Loucy (cell line): ENCODE data around the gene MSANTD2.

Source experiments
- H2AFZ ChIP-seq: fragments of 200-600 bp; sonication (generic); 2 replicates; pipeline ENCODE4 v1.6.0; 2016; ENCODE audit warnings: antibody characterized with exemption, mild to moderate bottlenecking, low read length, moderate library complexity
- H3F3A ChIP-seq: fragments of 200-600 bp; 2 replicates; pipeline ENCODE4 v1.6.0; 2016; ENCODE audit warnings: antibody characterized with exemption, low read depth, mild to moderate bottlenecking
- H3K27me3 ChIP-seq: fragments of 200-600 bp; sonication (generic); 2 replicates; pipeline ENCODE4 v1.6.1; 2014; ENCODE audit warnings: low read length, mild to moderate bottlenecking; ENCODE audit not compliant: insufficient read depth, poor library complexity, severe bottlenecking
- H3K36me3 ChIP-seq: fragments of 200-600 bp; sonication (generic); 2 replicates; pipeline ENCODE4 v1.6.1; 2016; ENCODE audit warnings: low read length; ENCODE audit not compliant: insufficient read depth
- H3K4me1 ChIP-seq: fragments of 200-600 bp; sonication (generic); 2 replicates; pipeline ENCODE4 v1.5.1; 2014; ENCODE audit warnings: low read length, mild to moderate bottlenecking; ENCODE audit not compliant: insufficient read depth, poor library complexity, severe bottlenecking
- H3K4me2 ChIP-seq: fragments of 200-600 bp; sonication (generic); 2 replicates; pipeline ENCODE4 v1.6.0; 2014; ENCODE audit warnings: antibody characterized with exemption, low read length, low read depth, mild to moderate bottlenecking; ENCODE audit not compliant: poor library complexity, severe bottlenecking
- H3K4me3 ChIP-seq: fragments of 200-600 bp; sonication (generic); 2 replicates; pipeline ENCODE4 v1.5.1; 2014; ENCODE audit warnings: low read length, mild to moderate bottlenecking, mixed read lengths; ENCODE audit not compliant: poor library complexity, severe bottlenecking
- H3K79me2 ChIP-seq: fragments of 200-600 bp; sonication (generic); 2 replicates; pipeline ENCODE4 v1.6.1; 2014; ENCODE audit warnings: low read length; ENCODE audit not compliant: insufficient read depth
- H3K9ac ChIP-seq: fragments of 200-600 bp; sonication (generic); 2 replicates; pipeline ENCODE4 v1.6.0; 2014; ENCODE audit warnings: mild to moderate bottlenecking, low read depth, low read length, moderate library complexity; ENCODE audit not compliant: poor library complexity, severe bottlenecking
- H3K9me2 ChIP-seq: fragments of 200-600 bp; sonication (generic); replicated peaks from 2 replicates; pipeline ENCODE4 v1.6.1; 2016; ENCODE audit warnings: low read depth, low read length, mixed read lengths
- H3K9me3 ChIP-seq: fragments of 200-600 bp; sonication (generic); 2 replicates; pipeline ENCODE4 v1.6.1; 2014; ENCODE audit warnings: mild to moderate bottlenecking, antibody characterized with exemption, low read length, low read depth; ENCODE audit not compliant: insufficient read depth
- H4K20me1 ChIP-seq: fragments of 200-600 bp; sonication (generic); 2 replicates; pipeline ENCODE4 v1.6.0; 2014; ENCODE audit warnings: antibody characterized with exemption, low read length, mild to moderate bottlenecking; ENCODE audit not compliant: insufficient read depth, poor library complexity, severe bottlenecking
- EZH2phosphoT487 ChIP-seq: fragments of 200-600 bp; IDR thresholded peaks from 2 replicates; pipeline ENCODE4 v1.6.1; 2018; ENCODE audit warnings: antibody characterized with exemption, mild to moderate bottlenecking, moderate library complexity, borderline replicate concordance
- TF ChIP-seq, protein P1 (sequence below): fragments of 200-600 bp; sonication (generic); conservative IDR thresholded peaks from 2 replicates; pipeline ENCODE4 v1.5.1; 2014; ENCODE audit warnings: mild to moderate bottlenecking, antibody characterized with exemption, low read length

MSANTD2 gene

DNA sequence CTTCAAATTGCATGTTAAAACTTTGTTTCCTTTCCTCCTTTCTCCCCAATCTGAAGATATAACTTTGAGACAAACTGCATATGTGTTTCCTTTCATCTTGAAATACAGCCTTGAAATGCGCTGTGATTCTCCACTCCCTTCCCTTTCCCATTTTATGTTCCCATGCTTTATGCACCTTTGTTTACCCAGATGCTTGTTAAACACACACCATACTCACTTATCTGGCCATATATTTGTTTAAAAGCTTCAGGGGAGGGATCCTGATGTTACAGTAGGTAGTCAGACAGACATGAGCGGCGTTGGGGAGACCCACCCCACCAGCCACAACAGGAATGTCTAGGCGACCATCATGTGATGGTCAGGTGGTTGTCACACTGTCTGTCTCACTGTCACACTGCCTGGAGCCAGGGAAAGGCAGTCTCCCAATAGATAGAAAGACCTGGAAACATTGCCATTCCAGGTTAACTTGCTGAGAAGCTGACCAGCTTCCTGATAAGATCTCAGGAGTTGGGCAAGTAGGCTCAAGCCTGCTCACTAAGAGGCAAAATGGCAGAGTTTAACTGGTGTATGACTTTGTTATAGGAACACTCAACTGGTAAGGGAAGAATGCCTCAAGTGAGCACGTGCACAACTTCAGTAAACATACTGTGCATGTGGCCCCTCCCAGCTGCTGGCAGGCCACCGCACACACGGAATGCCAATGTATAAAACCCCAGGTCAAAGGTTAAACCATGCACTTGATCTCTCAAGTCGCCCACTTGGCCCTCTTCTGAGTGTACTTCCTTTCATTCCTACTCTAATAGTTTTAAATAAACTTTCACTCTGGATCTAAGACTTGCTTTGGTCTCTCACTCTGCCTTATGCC lies 23.5 kb upstream of the MSANTD2 start:
- TF ChIP-seq, protein P1, sequence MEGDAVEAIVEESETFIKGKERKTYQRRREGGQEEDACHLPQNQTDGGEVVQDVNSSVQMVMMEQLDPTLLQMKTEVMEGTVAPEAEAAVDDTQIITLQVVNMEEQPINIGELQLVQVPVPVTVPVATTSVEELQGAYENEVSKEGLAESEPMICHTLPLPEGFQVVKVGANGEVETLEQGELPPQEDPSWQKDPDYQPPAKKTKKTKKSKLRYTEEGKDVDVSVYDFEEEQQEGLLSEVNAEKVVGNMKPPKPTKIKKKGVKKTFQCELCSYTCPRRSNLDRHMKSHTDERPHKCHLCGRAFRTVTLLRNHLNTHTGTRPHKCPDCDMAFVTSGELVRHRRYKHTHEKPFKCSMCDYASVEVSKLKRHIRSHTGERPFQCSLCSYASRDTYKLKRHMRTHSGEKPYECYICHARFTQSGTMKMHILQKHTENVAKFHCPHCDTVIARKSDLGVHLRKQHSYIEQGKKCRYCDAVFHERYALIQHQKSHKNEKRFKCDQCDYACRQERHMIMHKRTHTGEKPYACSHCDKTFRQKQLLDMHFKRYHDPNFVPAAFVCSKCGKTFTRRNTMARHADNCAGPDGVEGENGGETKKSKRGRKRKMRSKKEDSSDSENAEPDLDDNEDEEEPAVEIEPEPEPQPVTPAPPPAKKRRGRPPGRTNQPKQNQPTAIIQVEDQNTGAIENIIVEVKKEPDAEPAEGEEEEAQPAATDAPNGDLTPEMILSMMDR, result no peak
- TF ChIP-seq EZH2phosphoT487, result no peak

DNA sequence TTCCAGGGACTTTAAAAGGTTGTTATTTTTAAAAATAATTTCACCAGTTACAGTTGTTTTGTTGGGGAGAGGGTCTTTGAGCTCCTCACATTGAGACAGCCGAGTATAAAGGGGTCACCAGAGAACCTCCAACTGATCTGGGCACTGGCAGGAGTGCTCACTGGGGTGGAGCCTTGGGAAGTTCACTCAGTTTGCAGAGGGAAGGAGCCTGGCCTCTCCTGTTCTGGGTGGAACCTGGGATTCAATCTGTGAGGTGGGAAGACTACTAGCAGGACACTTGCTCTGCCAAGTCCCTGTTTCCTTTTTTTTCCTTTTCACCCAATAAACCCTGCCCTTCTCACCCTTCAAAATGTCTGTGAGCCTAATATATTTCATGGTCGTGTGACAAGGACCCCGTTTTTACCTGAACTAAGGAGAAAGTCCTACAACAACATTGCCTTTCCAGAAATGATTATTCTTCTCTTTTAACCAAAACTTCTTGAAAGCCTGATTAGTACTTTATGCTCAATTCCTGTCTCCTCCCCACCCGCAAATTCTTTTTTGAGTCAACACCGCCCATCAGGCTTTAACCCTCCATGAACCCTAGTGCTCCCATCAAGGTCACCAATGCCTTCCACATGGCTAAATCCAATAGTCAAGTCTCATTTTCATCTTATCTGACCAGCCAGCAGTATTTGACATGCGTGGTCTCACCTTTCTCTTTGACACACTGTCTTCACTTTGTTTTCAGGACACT lies 22.0 kb upstream of the MSANTD2 start:
- H3K79me2 ChIP-seq, result no peaks in the 10 kb centered on the region
- no peaks in the 10 kb centered on the region for H3F3A ChIP-seq
- TF ChIP-seq, protein P1, result no peak
- TF ChIP-seq EZH2phosphoT487, result no peak
- no peaks in the 10 kb centered on the region for H4K20me1 ChIP-seq
- H3K27me3 ChIP-seq, result peaks cover 14% of the 10 kb centered on the region
- H3K9me3 ChIP-seq, result no peaks in the 10 kb centered on the region
- no peaks in the 10 kb centered on the region for H3K9me2 ChIP-seq
- no peaks in the 10 kb centered on the region for H3K4me1 ChIP-seq
- H3K9ac ChIP-seq, result no peak overlapping the region
- no peak overlapping the region for H3K4me2 ChIP-seq
- no peak overlapping the region for H3K4me3 ChIP-seq
- H2AFZ ChIP-seq, result no peak overlapping the region
- H3K36me3 ChIP-seq, result no peaks in the 10 kb centered on the region

More for the DNA sequence above, 23.5 kb upstream of the MSANTD2 start:
- H3K4me1 ChIP-seq, result no peaks in the 10 kb centered on the region
- no peak overlapping the region for H3K4me3 ChIP-seq
- H3K36me3 ChIP-seq, result no peaks in the 10 kb centered on the region
- H4K20me1 ChIP-seq, result no peaks in the 10 kb centered on the region
- H3K9me2 ChIP-seq, result no peaks in the 10 kb centered on the region
- H3K27me3 ChIP-seq, result peaks cover 14% of the 10 kb centered on the region
- H3K9me3 ChIP-seq, result no peaks in the 10 kb centered on the region
- no peak overlapping the region for H3K9ac ChIP-seq
- no peaks in the 10 kb centered on the region for H3F3A ChIP-seq
- H2AFZ ChIP-seq, result no peak overlapping the region
- no peaks in the 10 kb centered on the region for H3K79me2 ChIP-seq
- H3K4me2 ChIP-seq, result no peak overlapping the region

DNA sequence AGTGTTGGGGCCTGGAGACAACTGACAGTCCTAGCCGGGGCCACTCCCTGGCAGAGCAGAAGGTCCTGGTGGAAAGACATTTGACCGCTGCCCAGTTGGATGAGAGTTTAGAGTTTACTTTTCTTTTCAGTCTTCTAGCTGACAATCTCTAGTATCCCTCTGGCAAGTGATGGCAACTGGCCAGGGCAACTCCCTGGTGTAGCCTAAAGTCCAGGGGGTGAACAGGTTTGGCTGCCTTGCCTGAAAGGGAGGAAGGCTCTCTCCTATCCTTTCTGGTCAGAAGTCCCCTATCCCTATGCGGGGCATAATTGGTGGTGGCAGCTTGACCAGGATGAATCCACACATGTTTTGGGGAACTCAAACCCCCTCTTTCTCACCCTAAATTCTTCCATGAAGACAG lies 16.8 kb upstream of the MSANTD2 start:
- no peaks in the 10 kb centered on the region for H4K20me1 ChIP-seq
- peaks cover 13% of the 10 kb centered on the region for H3K27me3 ChIP-seq
- H2AFZ ChIP-seq, result no peak overlapping the region
- H3K4me1 ChIP-seq, result no peaks in the 10 kb centered on the region
- no peaks in the 10 kb centered on the region for H3K79me2 ChIP-seq
- no peaks in the 10 kb centered on the region for H3K9me3 ChIP-seq
- H3K4me3 ChIP-seq, result no peak overlapping the region
- H3K36me3 ChIP-seq, result no peaks in the 10 kb centered on the region
- H3K9me2 ChIP-seq, result no peaks in the 10 kb centered on the region
- TF ChIP-seq EZH2phosphoT487, result no peak
- TF ChIP-seq, protein P1, result no peak
- H3K4me2 ChIP-seq, result no peak overlapping the region
- no peaks in the 10 kb centered on the region for H3F3A ChIP-seq
- no peak overlapping the region for H3K9ac ChIP-seq
